ENCODE measurements around the gene RPUSD1. TPM values are rescaled to one million over a fixed set of nuclear protein-coding genes. Genes with fewer than 3 reads are reported as not detected.

Gene RPUSD1
- total RNA-seq, 1 donor from 2014 or later, result 24.3 TPM

DNA sequence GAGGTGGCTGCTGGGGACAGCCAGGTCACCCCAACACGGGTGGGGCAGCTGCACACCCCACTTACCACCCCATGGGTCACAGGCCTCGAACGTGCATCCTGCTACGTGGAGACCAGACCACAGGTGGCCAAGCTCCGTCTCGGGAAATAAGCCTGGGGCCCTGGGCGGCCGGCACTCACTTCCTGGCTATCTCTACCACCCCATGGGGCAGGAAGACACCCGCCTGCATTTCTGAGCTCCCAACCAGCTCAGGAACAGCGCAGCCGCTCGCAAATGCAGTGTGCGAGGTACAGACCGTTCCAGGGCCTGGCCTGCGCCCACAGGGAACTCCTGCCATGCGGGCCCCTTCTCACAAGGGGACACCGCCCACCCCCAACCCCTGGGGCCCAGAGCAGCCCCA lies 17.3 kb upstream of the RPUSD1 start:
- Mint-ChIP-seq H3K27ac (ENCODE audit: unreplicated experiment) (no peak overlapping the region), H3K9me3 (ENCODE audit: unreplicated experiment) (no peaks in the 10 kb centered on the region), H3K4me3 (ENCODE audit: unreplicated experiment) (no peak overlapping the region), H3K4me1 (ENCODE audit: unreplicated experiment) (peaks cover 3% of the 10 kb centered on the region), H3K27me3 (ENCODE audit: unreplicated experiment) (no peaks in the 10 kb centered on the region), H3K36me3 (ENCODE audit: unreplicated experiment) (no peaks in the 10 kb centered on the region)
- DNase-seq (ENCODE audit: extremely low spot score, unreplicated experiment), result no peak
- TF ChIP-seq, protein P1, sequence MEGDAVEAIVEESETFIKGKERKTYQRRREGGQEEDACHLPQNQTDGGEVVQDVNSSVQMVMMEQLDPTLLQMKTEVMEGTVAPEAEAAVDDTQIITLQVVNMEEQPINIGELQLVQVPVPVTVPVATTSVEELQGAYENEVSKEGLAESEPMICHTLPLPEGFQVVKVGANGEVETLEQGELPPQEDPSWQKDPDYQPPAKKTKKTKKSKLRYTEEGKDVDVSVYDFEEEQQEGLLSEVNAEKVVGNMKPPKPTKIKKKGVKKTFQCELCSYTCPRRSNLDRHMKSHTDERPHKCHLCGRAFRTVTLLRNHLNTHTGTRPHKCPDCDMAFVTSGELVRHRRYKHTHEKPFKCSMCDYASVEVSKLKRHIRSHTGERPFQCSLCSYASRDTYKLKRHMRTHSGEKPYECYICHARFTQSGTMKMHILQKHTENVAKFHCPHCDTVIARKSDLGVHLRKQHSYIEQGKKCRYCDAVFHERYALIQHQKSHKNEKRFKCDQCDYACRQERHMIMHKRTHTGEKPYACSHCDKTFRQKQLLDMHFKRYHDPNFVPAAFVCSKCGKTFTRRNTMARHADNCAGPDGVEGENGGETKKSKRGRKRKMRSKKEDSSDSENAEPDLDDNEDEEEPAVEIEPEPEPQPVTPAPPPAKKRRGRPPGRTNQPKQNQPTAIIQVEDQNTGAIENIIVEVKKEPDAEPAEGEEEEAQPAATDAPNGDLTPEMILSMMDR (IDR thresholded peaks at IDR 0.05), result no peak

DNA sequence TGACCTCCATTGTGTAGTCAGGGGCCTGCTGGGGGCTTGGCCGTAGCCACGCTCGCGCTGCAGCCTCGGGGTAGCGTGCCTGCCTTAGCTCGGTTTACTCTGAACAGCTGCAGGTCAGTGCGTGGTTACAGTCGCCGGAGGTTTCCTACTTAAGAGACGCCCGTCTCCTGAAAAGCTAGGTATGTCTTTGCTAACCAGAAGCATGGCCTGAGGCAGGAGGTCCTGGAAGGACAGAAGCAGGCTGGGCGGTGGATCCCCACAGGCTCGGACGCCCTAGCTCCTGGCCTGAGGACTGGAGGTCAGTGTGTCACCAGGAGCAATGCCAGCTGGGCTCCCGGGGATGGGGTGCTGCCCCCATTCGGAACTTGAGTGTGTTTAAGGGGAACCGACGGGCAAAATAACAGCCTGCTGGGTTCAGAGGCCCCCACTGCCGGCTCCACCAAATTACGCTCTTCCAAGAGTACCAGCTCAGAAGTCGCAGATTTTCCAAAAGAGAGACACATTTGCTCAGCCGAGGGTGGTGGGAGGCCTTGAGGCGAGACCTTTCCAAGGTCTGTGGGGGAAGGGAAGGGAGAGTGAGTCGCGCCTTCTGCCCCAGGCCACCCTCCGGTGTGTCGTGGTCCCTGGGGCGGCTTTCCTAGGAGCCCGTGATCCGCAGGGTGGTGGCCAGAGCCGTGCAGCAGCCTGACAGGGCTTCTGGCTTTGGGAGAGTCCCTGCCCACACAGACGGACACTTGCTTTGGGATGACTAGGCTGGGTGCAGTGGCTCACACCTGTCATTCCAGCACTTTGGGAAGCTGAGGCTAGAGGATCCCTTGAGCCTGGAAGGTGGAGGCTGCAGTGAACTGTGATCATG lies 16.2 kb upstream of the RPUSD1 start:
- Mint-ChIP-seq H3K27me3 (ENCODE audit: unreplicated experiment) (no peaks in the 10 kb centered on the region), H3K4me1 (ENCODE audit: unreplicated experiment) (peaks cover 3% of the 10 kb centered on the region), H3K36me3 (ENCODE audit: unreplicated experiment) (no peaks in the 10 kb centered on the region), H3K9me3 (ENCODE audit: unreplicated experiment) (no peaks in the 10 kb centered on the region), H3K27ac (ENCODE audit: unreplicated experiment) (no peak overlapping the region), H3K4me3 (ENCODE audit: unreplicated experiment) (no peak overlapping the region)
- TF ChIP-seq, protein P1 (IDR thresholded peaks at IDR 0.05), result no peak
- no peak for DNase-seq (ENCODE audit: extremely low spot score, unreplicated experiment)

DNA sequence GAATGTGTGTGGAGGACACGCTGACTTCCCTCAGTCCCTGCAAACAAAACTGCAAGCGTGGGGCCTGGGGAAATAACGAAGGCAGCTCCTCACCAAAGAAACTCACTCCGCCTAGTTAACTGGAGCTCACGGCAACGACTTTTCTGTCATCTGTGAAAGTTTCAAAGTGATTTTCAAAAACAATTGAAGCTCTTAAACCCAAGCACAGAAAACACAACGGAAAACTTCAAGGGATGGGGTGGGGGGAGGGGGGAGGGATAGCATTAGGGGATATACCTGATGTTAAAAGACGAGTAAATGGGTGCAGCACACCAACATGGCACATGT lies 15.5 kb upstream of the RPUSD1 start:
- H3K4me3 Mint-ChIP-seq (ENCODE audit: unreplicated experiment), result no peak overlapping the region
- H3K36me3 Mint-ChIP-seq (ENCODE audit: unreplicated experiment), result no peaks in the 10 kb centered on the region
- TF ChIP-seq, protein P1 (IDR thresholded peaks at IDR 0.05), result no peak
- H3K9me3 Mint-ChIP-seq (ENCODE audit: unreplicated experiment), result no peaks in the 10 kb centered on the region
- peaks cover 3% of the 10 kb centered on the region for H3K4me1 Mint-ChIP-seq (ENCODE audit: unreplicated experiment)
- H3K27ac Mint-ChIP-seq (ENCODE audit: unreplicated experiment), result no peak overlapping the region
- no peaks in the 10 kb centered on the region for H3K27me3 Mint-ChIP-seq (ENCODE audit: unreplicated experiment)
- DNase-seq (ENCODE audit: extremely low spot score, unreplicated experiment), result no peak

DNA sequence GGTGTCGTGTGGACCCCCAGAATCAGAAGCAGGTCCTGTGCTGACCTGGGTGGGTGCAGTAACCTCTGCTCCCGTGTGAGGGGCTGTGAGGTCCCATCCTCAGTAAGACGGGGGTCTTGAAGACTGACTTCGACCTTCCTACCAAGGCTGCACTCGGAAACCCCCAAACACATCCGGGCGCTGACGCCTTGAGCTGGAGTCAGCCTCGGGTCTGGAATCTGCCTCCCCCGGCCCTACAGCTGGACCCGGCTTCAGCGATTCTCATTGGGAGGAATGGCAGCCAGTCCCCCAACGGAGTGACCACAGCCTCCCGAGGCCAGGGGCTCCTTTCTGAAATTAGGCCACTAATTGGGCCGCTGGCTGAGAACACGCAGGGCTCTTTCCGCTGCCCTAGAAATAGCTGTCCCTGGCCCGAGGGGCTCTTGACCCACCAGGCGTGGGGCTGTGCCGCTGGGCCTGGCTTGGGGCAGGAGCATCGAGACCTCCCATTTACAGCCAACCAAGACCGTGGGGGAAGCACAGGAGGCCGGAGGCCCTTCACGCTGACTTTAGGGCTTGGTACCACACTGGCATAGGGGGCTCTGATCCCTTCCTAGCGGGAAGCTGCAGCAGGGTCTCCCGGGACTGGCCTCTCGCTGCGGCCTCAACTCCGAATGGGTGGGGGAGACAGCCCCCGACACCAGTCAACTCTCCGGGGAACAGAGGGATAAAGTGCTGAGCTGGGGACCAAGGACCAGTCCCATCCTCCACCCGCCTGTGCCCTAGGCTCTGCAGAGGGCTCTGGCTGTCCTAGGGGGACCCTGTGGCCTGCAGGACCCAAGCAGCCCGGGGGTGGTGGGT lies 15.0 kb upstream of the RPUSD1 start:
- TF ChIP-seq, protein P1 (IDR thresholded peaks at IDR 0.05), result no peak
- Mint-ChIP-seq H3K4me1 (ENCODE audit: unreplicated experiment) (peaks cover 3% of the 10 kb centered on the region), H3K27me3 (ENCODE audit: unreplicated experiment) (no peaks in the 10 kb centered on the region), H3K4me3 (ENCODE audit: unreplicated experiment) (no peak overlapping the region), H3K9me3 (ENCODE audit: unreplicated experiment) (no peaks in the 10 kb centered on the region), H3K36me3 (ENCODE audit: unreplicated experiment) (no peaks in the 10 kb centered on the region), H3K27ac (ENCODE audit: unreplicated experiment) (no peak overlapping the region)
- DNase-seq (ENCODE audit: extremely low spot score, unreplicated experiment), result no peak

DNA sequence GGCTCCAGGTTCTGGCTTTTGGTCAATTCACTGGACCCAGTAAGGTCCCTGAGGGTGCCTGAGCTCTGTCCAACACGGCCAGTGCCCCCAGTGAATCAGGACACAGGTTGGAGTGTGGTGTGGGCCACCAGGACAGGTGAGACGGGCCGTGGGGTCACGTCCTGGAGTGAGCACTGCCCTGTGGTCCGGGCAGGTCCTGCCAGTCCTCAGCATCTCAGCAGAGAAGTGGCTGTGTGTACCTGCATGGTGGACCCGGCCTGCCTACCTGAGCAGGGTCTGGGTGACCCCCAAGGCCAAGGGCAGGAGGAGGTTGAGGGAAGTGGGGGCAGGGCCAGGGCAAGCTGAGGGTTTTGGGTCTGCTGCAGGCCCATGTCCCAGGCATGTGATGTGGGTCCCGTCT lies 14.3 kb upstream of the RPUSD1 start:
- no peak for DNase-seq (ENCODE audit: extremely low spot score, unreplicated experiment)
- no peak overlapping the region for H3K27ac Mint-ChIP-seq (ENCODE audit: unreplicated experiment)
- H3K4me3 Mint-ChIP-seq (ENCODE audit: unreplicated experiment), result no peak overlapping the region
- TF ChIP-seq, protein P1 (IDR thresholded peaks at IDR 0.05), result no peak
- H3K9me3 Mint-ChIP-seq (ENCODE audit: unreplicated experiment), result no peaks in the 10 kb centered on the region
- H3K27me3 Mint-ChIP-seq (ENCODE audit: unreplicated experiment), result no peaks in the 10 kb centered on the region
- H3K4me1 Mint-ChIP-seq (ENCODE audit: unreplicated experiment), result no peaks in the 10 kb centered on the region
- no peaks in the 10 kb centered on the region for H3K36me3 Mint-ChIP-seq (ENCODE audit: unreplicated experiment)
